Measurements from ENCODE around the gene RCSD1.

DNA sequence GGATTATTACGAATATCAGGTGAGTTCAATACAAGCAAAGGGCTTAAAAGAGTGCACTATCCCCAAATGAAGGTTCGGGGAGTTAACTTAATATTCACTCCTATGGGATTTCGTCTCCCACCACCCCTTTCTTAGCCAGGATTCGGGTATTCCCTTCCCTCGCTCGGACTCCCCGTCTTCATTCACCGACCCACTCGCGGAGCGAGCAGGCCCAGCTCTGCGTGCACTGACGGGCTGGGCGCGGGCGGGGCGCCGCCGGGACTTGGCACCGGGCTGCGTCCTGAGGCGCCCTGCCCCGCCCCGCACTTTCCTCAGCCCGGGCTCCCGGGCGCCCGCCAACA is 84.0 kb downstream of the RCSD1 start:
- TF ChIP-seq, protein P1, sequence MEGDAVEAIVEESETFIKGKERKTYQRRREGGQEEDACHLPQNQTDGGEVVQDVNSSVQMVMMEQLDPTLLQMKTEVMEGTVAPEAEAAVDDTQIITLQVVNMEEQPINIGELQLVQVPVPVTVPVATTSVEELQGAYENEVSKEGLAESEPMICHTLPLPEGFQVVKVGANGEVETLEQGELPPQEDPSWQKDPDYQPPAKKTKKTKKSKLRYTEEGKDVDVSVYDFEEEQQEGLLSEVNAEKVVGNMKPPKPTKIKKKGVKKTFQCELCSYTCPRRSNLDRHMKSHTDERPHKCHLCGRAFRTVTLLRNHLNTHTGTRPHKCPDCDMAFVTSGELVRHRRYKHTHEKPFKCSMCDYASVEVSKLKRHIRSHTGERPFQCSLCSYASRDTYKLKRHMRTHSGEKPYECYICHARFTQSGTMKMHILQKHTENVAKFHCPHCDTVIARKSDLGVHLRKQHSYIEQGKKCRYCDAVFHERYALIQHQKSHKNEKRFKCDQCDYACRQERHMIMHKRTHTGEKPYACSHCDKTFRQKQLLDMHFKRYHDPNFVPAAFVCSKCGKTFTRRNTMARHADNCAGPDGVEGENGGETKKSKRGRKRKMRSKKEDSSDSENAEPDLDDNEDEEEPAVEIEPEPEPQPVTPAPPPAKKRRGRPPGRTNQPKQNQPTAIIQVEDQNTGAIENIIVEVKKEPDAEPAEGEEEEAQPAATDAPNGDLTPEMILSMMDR (IDR thresholded peaks at IDR 0.05; ENCODE audit: extremely low read depth in 1 of 2, insufficient read depth in 1 of 2, low read depth in 1 of 2, low read length in 2 of 2), result no peak
- TF ChIP-seq POLR2AphosphoS5 (IDR thresholded peaks at IDR 0.05; ENCODE audit: insufficient read depth, low read depth, low read length) (no peak), FOS (IDR thresholded peaks at IDR 0.05; ENCODE audit: borderline replicate concordance, insufficient read depth, low read length) (no peak), POLR2A (IDR thresholded peaks at IDR 0.05; ENCODE audit: low read depth, low read length) (no peak), EZH2 (IDR thresholded peaks at IDR 0.05; ENCODE audit: borderline replicate concordance, low read depth, low read length, severe bottlenecking) (no peak), JUN (IDR thresholded peaks at IDR 0.05; ENCODE audit: borderline replicate concordance, insufficient read depth, insufficient read length, low read depth) (no peak)
- TF ChIP-seq, protein P2, sequence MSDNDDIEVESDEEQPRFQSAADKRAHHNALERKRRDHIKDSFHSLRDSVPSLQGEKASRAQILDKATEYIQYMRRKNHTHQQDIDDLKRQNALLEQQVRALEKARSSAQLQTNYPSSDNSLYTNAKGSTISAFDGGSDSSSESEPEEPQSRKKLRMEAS (IDR thresholded peaks at IDR 0.05; ENCODE audit: insufficient read depth, insufficient read length), result no peak
